Astrocyte (in vitro differentiated cells and primary cell): Measurements from ENCODE around the gene CRADD. TPM values are rescaled to one million over a fixed set of nuclear protein-coding genes. Genes with fewer than 3 reads are reported as not detected.

Source experiments
- DNase-seq: peaks from one replicate; pipeline ENCODE4 v3.0.0-alpha.2; 2010; ENCODE audit warnings: low read depth
- FAIRE-seq: peaks from 2 replicates; lab custom pipeline; 2011; peaks lifted over from hg19 to GRCh38; lab: Jason Lieb, UNC
- H2AFZ ChIP-seq: 2 replicates; pipeline ENCODE4 v1.6.0; 2012; ENCODE audit warnings: low read depth, low read length, inconsistent platforms
- H3K27ac ChIP-seq: 2 replicates; pipeline ENCODE4 v1.5.1; 2011; ENCODE audit warnings: low read depth, low read length, inconsistent platforms
- H3K27me3 ChIP-seq: 2 replicates; pipeline ENCODE4 v1.6.0; 2011; ENCODE audit warnings: low read length, inconsistent platforms; ENCODE audit not compliant: insufficient read depth
- H3K36me3 ChIP-seq: 2 replicates; pipeline ENCODE4 v1.5.1; 2011; ENCODE audit warnings: low read length, inconsistent platforms; ENCODE audit not compliant: insufficient read depth
- H3K4me1 ChIP-seq: 2 replicates; pipeline ENCODE4 v1.5.1; 2011; ENCODE audit warnings: low read length, inconsistent platforms; ENCODE audit not compliant: insufficient read depth
- H3K4me2 ChIP-seq: 2 replicates; pipeline ENCODE4 v1.6.0; 2012; ENCODE audit warnings: low read length, inconsistent platforms
- H3K4me3 ChIP-seq: 2 replicates; pipeline ENCODE4 v1.5.1; 2011; ENCODE audit warnings: low read depth, mild to moderate bottlenecking, low read length, inconsistent platforms; ENCODE audit not compliant: insufficient read depth
- H3K79me2 ChIP-seq: 2 replicates; pipeline ENCODE4 v1.6.0; 2012; ENCODE audit warnings: mild to moderate bottlenecking, low read length, inconsistent platforms; ENCODE audit not compliant: insufficient read depth
- H3K9ac ChIP-seq: 2 replicates; pipeline ENCODE4 v1.6.0; 2012; ENCODE audit warnings: mild to moderate bottlenecking, low read length, inconsistent platforms
- H3K9me3 ChIP-seq: 2 replicates; pipeline ENCODE4 v1.5.1; 2012; ENCODE audit warnings: low read depth, mild to moderate bottlenecking, low read length, inconsistent platforms; ENCODE audit not compliant: insufficient read depth
- H4K20me1 ChIP-seq: 2 replicates; pipeline ENCODE4 v1.6.0; 2012; ENCODE audit warnings: low read length, inconsistent platforms; ENCODE audit not compliant: insufficient read depth
- H3K27ac Mint-ChIP-seq: one replicate; pipeline ENCODE4 v1.8.0; 2021; ENCODE audit warnings: mild to moderate bottlenecking, mixed read lengths; ENCODE audit not compliant: unreplicated experiment
- H3K27me3 Mint-ChIP-seq: one replicate; pipeline ENCODE4 v1.8.0; 2021; ENCODE audit warnings: low read depth, mixed read lengths; ENCODE audit not compliant: unreplicated experiment
- H3K36me3 Mint-ChIP-seq: one replicate; pipeline ENCODE4 v1.8.0; 2021; ENCODE audit warnings: low read depth, mixed read lengths; ENCODE audit not compliant: unreplicated experiment
- H3K4me1 Mint-ChIP-seq: one replicate; pipeline ENCODE4 v1.8.0; 2021; ENCODE audit warnings: low read depth, mixed read lengths; ENCODE audit not compliant: unreplicated experiment
- H3K4me3 Mint-ChIP-seq: one replicate; pipeline ENCODE4 v1.8.0; 2021; ENCODE audit warnings: mild to moderate bottlenecking, moderate library complexity, mixed read lengths; ENCODE audit not compliant: unreplicated experiment
- H3K9me3 Mint-ChIP-seq: one replicate; pipeline ENCODE4 v1.8.0; 2021; ENCODE audit warnings: mild to moderate bottlenecking, mixed read lengths; ENCODE audit not compliant: unreplicated experiment
- CTCF ChIP-seq: IDR thresholded peaks from 2 replicates; pipeline ENCODE4 v1.5.1; 2011; ENCODE audit warnings: low read depth, mild to moderate bottlenecking, inconsistent platforms, low read length, moderate library complexity; ENCODE audit not compliant: insufficient read depth
- EZH2 ChIP-seq: IDR thresholded peaks from 2 replicates; pipeline ENCODE4 v1.6.1; 2012; ENCODE audit warnings: mild to moderate bottlenecking, low read length, inconsistent platforms; ENCODE audit not compliant: insufficient read depth
- total RNA-seq: library from RNA; stranded (reverse); gene quantifications from 2 replicates; pipeline ENCODE4 v1.2.1, GENCODE V29; 2021

Gene CRADD
- total RNA-seq, 1 donor from 2014 or later, result 8.8 TPM

- Histone ChIP-seq H4K20me1 (no peaks in the 10 kb centered on the region), H3K9me3 (no peaks in the 10 kb centered on the region), H3K4me1 (no peaks in the 10 kb centered on the region), H3K27me3 (no peaks in the 10 kb centered on the region), H3K27ac (no peak overlapping the region), H3K4me2 (no peak overlapping the region), H3K4me3 (no peak overlapping the region), H3K79me2 (no peaks in the 10 kb centered on the region), H3K36me3 (no peaks in the 10 kb centered on the region), H2AFZ (no peak overlapping the region), H3K9ac (no peak overlapping the region)
- Mint-ChIP-seq H3K27me3 (no peaks in the 10 kb centered on the region), H3K4me1 (no peaks in the 10 kb centered on the region), H3K27ac (no peak overlapping the region), H3K9me3 (peaks cover 1% of the 10 kb centered on the region), H3K36me3 (no peaks in the 10 kb centered on the region), H3K4me3 (no peak overlapping the region)
- DNase-seq (no peak), FAIRE-seq (no peak)
- TF ChIP-seq CTCF, result no peak
- no peak for TF ChIP-seq EZH2
Observed at GRCh38 chr12:93729934-93730333, 52.8 kb downstream of the CRADD start.

- no peak overlapping the region for H3K27ac ChIP-seq
- no peaks in the 10 kb centered on the region for H3K9me3 ChIP-seq
- no peak for TF ChIP-seq CTCF
- no peak for TF ChIP-seq EZH2
- no peak for FAIRE-seq
- Mint-ChIP-seq H3K4me3 (no peak overlapping the region), H3K36me3 (no peaks in the 10 kb centered on the region), H3K27ac (no peak overlapping the region), H3K9me3 (peaks cover 3% of the 10 kb centered on the region), H3K27me3 (peaks cover 4% of the 10 kb centered on the region), H3K4me1 (no peaks in the 10 kb centered on the region)
- no peak overlapping the region for H3K9ac ChIP-seq
- no peaks in the 10 kb centered on the region for H3K4me1 ChIP-seq
- no peak overlapping the region for H2AFZ ChIP-seq
- no peak overlapping the region for H3K4me3 ChIP-seq
- H3K27me3 ChIP-seq, result no peaks in the 10 kb centered on the region
- H3K4me2 ChIP-seq, result no peak overlapping the region
- H3K36me3 ChIP-seq, result no peaks in the 10 kb centered on the region
- no peaks in the 10 kb centered on the region for H4K20me1 ChIP-seq
- H3K79me2 ChIP-seq, result no peaks in the 10 kb centered on the region
- DNase-seq, result no peak
Observed at GRCh38 chr12:93733358-93733757, 56.2 kb downstream of the CRADD start.

GRCh38 chr12:93733928-93734327 is 56.8 kb downstream of the CRADD start:
- no peaks in the 10 kb centered on the region for H3K4me1 Mint-ChIP-seq
- no peaks in the 10 kb centered on the region for H3K4me1 ChIP-seq
- H4K20me1 ChIP-seq, result no peaks in the 10 kb centered on the region
- no peak for FAIRE-seq
- peaks cover 3% of the 10 kb centered on the region for H3K9me3 Mint-ChIP-seq
- no peak overlapping the region for H3K4me3 Mint-ChIP-seq
- H3K36me3 ChIP-seq, result no peaks in the 10 kb centered on the region
- H3K9ac ChIP-seq, result no peak overlapping the region
- H3K4me2 ChIP-seq, result no peak overlapping the region
- no peaks in the 10 kb centered on the region for H3K36me3 Mint-ChIP-seq
- H3K4me3 ChIP-seq, result no peak overlapping the region
- H3K9me3 ChIP-seq, result no peaks in the 10 kb centered on the region
- DNase-seq, result no peak
- TF ChIP-seq EZH2 (no peak), CTCF (no peak)
- H3K79me2 ChIP-seq, result no peaks in the 10 kb centered on the region
- H2AFZ ChIP-seq, result no peak overlapping the region
- peaks cover 4% of the 10 kb centered on the region for H3K27me3 Mint-ChIP-seq
- no peak overlapping the region for H3K27ac Mint-ChIP-seq
- no peaks in the 10 kb centered on the region for H3K27me3 ChIP-seq
- no peak overlapping the region for H3K27ac ChIP-seq
